ENCODE data around the gene UGT3A2. TPM values are rescaled to one million over a fixed set of nuclear protein-coding genes. Genes with fewer than 3 reads are reported as not detected.

Gene UGT3A2
- total and polyA plus RNA-seq, 4 donors = 0.14 to 0.65 (median 0.18) TPM

DNA sequence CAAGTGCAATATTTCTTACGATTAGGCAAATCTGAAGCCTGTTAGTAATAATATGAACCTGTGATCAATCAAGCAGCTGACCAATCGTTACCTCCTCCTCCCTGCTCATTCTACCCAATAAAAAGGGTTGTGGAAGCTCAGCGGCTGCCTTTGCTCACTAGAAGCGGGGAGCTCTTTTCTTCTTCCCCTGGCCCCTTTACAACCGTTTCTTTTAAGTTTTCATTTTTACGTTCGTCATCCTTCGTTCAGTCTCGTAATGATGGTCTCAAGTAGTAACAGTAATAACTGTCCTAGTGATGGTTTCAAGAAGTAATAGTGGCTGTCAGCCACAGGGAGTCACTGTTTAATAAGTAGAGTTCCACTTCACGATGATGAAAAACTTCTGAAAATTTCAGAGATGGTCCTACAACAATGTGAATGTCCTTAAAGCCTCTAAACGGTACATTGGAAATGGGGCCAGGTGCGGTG, 6.2 kb downstream of the UGT3A2 start:
- no peak overlapping the region for H3K9ac ChIP-seq (ENCODE audit: low read depth in 1 of 2, low read length in 2 of 2)
- peaks cover 0 to 6% (median under 1%) of the 10 kb centered on the region in 4 donors for H3K4me1 ChIP-seq (ENCODE audit: control insufficient read depth in 4 of 4, insufficient read depth in 4 of 4, low read length in 3 of 4)
- no peaks in the 10 kb centered on the region for H3K9me3 ChIP-seq (ENCODE audit: control insufficient read depth in 4 of 4, low read length in 3 of 4)
- no peaks in the 10 kb centered on the region for H3K27me3 ChIP-seq (ENCODE audit: control insufficient read depth in 4 of 4, insufficient read depth in 4 of 4, low read length in 3 of 4)
- DNase-seq (ENCODE audit: low spot score) = no peak
- no peak overlapping the region for H3K27ac ChIP-seq (ENCODE audit: low read depth in 1 of 2, low read length in 2 of 2)
- WGBS = 83% methylated on average over 12 of the region's 12 CpGs
- no peak for TF ChIP-seq REST (IDR thresholded peaks at IDR 0.05)
- TF ChIP-seq RAD21 (IDR thresholded peaks at IDR 0.05) = peak; percentile 46 to 68
- no peak overlapping the region for H3K4me3 ChIP-seq (ENCODE audit: low read depth in 1 of 3, low read length in 3 of 3)
- no peaks in the 10 kb centered on the region for H3K36me3 ChIP-seq (ENCODE audit: control insufficient read depth in 4 of 4, insufficient read depth in 3 of 4, low read depth in 1 of 4, low read length in 3 of 4)

DNA sequence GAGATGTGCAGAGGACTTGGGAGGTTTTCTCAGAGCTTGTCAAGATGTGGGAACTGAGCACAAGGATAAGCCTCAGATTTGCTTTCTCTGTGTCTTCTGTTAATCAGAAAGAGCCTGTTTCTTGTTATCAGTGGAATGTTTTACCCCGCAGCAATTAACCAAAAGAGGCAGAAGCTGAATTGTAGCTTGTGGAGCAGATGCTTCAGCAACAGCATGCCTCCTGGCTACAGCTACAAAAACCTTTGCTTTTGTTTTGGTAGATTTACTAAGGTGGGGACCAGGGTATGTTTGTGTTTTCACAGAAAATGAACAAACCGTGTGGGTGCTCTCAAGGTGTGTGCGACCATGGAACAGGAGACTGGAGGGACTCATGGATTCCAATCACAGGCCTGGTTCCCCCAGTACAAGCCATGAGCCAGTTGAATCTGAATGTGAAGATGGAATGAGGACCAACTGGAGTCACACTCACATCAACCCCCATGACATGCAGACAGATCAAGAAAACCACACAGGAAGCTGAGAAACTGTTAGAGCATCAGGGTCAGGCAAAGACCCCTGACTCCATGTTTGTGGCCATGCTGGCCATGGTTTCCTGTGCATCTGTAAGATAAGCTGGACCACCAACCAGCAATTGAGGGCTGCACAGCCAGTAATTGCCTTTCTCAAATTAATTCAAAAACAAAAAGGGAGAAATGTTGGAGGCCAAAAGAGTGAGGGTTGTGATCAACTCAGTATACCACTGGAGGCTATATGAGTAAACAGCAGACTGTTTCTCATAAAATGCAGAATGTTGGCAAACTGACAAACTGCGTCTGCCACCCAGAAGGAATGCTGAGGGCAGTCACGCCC, 6.9 kb downstream of the UGT3A2 start:
- 81% methylated on average over 5 of the region's 5 CpGs for WGBS
- peaks cover 0 to 6% (median under 1%) of the 10 kb centered on the region in 4 donors for H3K4me1 ChIP-seq (ENCODE audit: control insufficient read depth in 4 of 4, insufficient read depth in 4 of 4, low read length in 3 of 4)

More for the DNA sequence above, 6.9 kb downstream of the UGT3A2 start:
- H3K4me3 ChIP-seq (ENCODE audit: low read depth in 1 of 3, low read length in 3 of 3) = no peak overlapping the region
- H3K9me3 ChIP-seq (ENCODE audit: control insufficient read depth in 4 of 4, low read length in 3 of 4) = no peaks in the 10 kb centered on the region
- H3K27me3 ChIP-seq (ENCODE audit: control insufficient read depth in 4 of 4, insufficient read depth in 4 of 4, low read length in 3 of 4) = no peaks in the 10 kb centered on the region
- H3K36me3 ChIP-seq (ENCODE audit: control insufficient read depth in 4 of 4, insufficient read depth in 3 of 4, low read depth in 1 of 4, low read length in 3 of 4) = no peaks in the 10 kb centered on the region
- no peak overlapping the region for H3K27ac ChIP-seq (ENCODE audit: low read depth in 1 of 2, low read length in 2 of 2)
- DNase-seq (ENCODE audit: low spot score) = no peak
- TF ChIP-seq CTCF (IDR thresholded peaks at IDR 0.05; ENCODE audit: low read depth, low read length, missing input control) (no peak), RXRA (IDR thresholded peaks at IDR 0.05) (no peak), YY1 (IDR thresholded peaks at IDR 0.05) (no peak), REST (IDR thresholded peaks at IDR 0.05) (no peak), NR2F2 (IDR thresholded peaks at IDR 0.05) (no peak), SP1 (IDR thresholded peaks at IDR 0.05) (no peak), HNF4A (conservative IDR thresholded peaks at IDR 0.05) (no peak)
- TF ChIP-seq, protein P1, sequence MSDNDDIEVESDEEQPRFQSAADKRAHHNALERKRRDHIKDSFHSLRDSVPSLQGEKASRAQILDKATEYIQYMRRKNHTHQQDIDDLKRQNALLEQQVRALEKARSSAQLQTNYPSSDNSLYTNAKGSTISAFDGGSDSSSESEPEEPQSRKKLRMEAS (IDR thresholded peaks at IDR 0.05) = no peak
- TF ChIP-seq, protein P2, sequence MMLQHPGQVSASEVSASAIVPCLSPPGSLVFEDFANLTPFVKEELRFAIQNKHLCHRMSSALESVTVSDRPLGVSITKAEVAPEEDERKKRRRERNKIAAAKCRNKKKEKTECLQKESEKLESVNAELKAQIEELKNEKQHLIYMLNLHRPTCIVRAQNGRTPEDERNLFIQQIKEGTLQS (IDR thresholded peaks at IDR 0.05) = no peak
- TF ChIP-seq, protein P3, sequence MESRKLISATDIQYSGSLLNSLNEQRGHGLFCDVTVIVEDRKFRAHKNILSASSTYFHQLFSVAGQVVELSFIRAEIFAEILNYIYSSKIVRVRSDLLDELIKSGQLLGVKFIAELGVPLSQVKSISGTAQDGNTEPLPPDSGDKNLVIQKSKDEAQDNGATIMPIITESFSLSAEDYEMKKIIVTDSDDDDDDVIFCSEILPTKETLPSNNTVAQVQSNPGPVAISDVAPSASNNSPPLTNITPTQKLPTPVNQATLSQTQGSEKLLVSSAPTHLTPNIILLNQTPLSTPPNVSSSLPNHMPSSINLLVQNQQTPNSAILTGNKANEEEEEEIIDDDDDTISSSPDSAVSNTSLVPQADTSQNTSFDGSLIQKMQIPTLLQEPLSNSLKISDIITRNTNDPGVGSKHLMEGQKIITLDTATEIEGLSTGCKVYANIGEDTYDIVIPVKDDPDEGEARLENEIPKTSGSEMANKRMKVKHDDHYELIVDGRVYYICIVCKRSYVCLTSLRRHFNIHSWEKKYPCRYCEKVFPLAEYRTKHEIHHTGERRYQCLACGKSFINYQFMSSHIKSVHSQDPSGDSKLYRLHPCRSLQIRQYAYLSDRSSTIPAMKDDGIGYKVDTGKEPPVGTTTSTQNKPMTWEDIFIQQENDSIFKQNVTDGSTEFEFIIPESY (IDR thresholded peaks at IDR 0.05) = no peak
- H3K9ac ChIP-seq (ENCODE audit: low read depth in 1 of 2, low read length in 2 of 2) = no peak overlapping the region
